ENCODE measurements around the gene ACE.
A peak's percentile ranks its signal among the peaks of the same experiment; 100 is the strongest.

ACE gene

GRCh38 chr17:63533433-63534077, 56.7 kb downstream of the ACE start:
- DNase-seq (ENCODE audit: insufficient read length, low spot score) (no peak), FAIRE-seq (no peak)

- FAIRE-seq = peak; percentile 90
- DNase-seq (ENCODE audit: insufficient read length, low spot score) = no peak
Measured at GRCh38 chr17:63534078-63534570, 57.3 kb downstream of the ACE start.

GRCh38 chr17:63534816-63535455, 58.1 kb downstream of the ACE start:
- DNase-seq (ENCODE audit: insufficient read length, low spot score) = no peak
- FAIRE-seq = no peak

GRCh38 chr17:63535640-63536039, 58.8 kb downstream of the ACE start:
- no peak for DNase-seq (ENCODE audit: insufficient read length, low spot score)
- peak; percentile 46 for FAIRE-seq

DNA sequence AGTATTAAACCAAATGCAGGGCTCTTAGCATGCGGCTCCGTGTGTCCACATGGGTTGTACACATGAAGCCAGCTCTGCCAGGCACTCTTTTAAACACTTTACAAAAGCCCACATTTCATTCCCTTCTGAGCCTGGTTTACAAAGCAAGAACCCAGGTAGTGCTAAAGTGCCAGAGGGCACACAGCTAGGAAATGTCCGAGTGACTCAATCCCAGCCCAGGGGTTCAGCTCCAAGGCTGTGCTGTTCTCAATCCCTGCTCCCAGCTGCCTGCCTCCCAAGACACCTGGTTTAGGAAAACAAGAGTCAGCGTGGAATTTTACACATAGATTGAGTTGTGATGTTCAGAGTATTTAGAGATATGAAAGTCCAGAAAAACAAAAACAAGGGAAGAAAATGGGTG, 60.1 kb downstream of the ACE start:
- FAIRE-seq = no peak
- DNase-seq (ENCODE audit: insufficient read length, low spot score) = no peak

DNA sequence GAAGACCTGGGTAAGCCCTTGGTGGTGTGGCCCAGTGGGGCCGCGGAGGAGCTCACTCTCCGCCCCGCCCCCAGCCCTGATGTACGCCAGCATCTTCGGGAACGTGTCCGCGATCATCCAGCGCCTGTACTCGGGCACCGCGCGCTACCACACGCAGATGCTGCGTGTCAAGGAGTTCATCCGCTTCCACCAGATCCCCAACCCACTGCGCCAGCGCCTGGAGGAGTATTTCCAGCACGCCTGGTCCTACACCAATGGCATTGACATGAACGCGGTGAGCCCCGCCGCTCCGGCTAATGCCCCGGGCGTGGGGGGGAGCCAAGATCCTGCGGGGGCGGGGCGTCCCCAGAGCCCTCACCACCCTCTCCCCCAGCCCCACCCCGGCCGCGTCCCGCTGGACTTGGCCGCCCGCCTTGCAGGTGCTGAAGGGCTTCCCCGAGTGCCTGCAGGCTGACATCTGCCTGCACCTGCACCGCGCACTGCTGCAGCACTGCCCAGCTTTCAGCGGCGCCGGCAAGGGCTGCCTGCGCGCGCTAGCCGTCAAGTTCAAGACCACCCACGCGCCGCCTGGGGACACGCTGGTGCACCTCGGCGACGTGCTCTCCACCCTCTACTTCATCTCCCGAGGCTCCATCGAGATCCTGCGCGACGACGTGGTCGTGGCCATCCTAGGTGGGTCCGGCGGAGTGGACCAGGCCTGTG, 61.3 kb downstream of the ACE start:
- FAIRE-seq (no peak), DNase-seq (ENCODE audit: insufficient read length, low spot score) (no peak)

- no peak for FAIRE-seq
- DNase-seq (ENCODE audit: insufficient read length, low spot score) = no peak
Measured at GRCh38 chr17:63538693-63539595, 62.1 kb downstream of the ACE start.

DNA sequence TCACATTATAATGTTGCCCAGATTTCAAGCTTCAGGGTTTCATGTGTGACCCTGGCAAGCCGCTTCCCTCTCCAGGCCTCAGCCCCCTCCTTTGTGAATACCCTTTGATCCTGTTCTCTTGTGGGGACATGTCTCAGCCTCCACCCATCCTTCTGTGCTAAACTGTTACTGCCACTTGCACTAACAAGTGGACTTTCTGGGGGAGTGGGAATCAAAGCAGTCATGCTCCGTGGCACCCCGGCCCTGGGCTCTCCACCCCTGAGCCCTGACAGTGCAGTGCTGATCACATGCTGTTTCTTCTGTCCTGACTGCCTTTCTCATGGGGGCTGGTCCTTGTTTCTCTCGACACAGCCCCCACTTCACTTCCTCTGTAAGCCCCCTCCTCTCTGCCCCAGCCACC, 63.7 kb downstream of the ACE start:
- no peak for FAIRE-seq
- DNase-seq (ENCODE audit: insufficient read length, low spot score) = no peak

GRCh38 chr17:63542218-63542545, 65.3 kb downstream of the ACE start:
- no peak for FAIRE-seq
- no peak for DNase-seq (ENCODE audit: insufficient read length, low spot score)

GRCh38 chr17:63542942-63543821, 66.3 kb downstream of the ACE start:
- no peak for FAIRE-seq

DNA sequence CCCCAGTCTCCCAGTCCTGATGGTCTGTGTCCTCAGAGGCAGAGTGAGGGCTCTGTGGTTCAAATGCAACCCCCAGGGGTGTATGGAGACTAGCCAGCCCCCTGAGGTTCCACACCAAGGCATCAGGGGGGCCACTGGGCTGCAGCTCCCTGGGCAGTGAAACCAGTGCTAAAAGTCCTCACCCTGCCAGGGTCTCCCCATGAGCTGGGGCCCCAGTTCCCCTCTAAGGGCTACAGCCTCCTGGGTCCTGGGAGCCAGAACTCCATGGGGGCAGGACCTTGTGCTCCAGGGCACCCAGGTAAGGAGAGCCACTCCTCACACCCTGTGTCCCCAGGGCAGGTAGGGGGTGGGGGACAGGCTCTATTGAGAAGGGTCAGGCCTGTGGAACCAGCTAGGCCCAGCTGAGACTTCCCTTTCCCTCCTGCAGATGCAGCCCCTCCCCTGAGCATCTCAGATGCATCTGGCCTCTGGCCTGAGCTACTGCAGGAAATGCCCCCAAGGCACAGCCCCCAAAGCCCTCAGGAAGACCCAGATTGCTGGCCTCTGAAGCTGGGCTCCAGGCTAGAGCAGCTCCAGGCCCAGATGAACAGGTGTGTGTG, 67.1 kb downstream of the ACE start:
- DNase-seq (ENCODE audit: insufficient read length, low spot score) = no peak
- no peak for FAIRE-seq

More at GRCh38 chr17:63542942-63543821, 66.3 kb downstream of the ACE start:
- DNase-seq (ENCODE audit: insufficient read length, low spot score) = no peak

GRCh38 chr17:63544467-63545301, 67.8 kb downstream of the ACE start:
- no peak for DNase-seq (ENCODE audit: insufficient read length, low spot score)
- FAIRE-seq = no peak

GRCh38 chr17:63546308-63547082, 69.6 kb downstream of the ACE start:
- no peak for FAIRE-seq

GRCh38 chr17:63547083-63547523, 70.2 kb downstream of the ACE start:
- DNase-seq (ENCODE audit: insufficient read length, low spot score) = no peak
- FAIRE-seq = no peak

More at GRCh38 chr17:63546308-63547082, 69.6 kb downstream of the ACE start:
- DNase-seq (ENCODE audit: insufficient read length, low spot score) = no peak
